Ovary (tissue), 3 donors: ENCODE results near the gene HS1BP3.

Source experiments
- CTCF ChIP-seq, 3 donors: fragments of 450-650 bp in 2 of 3; fragments of 200-600 bp in 1 of 3; IDR thresholded peaks; one replicate each; pipeline versions ENCODE4 v1.5.1 to v1.8.0; 2016 to 2022; ENCODE audit warnings: antibody characterized with exemption in 3 of 3, mild to moderate bottlenecking in 1 of 3
- EP300 ChIP-seq: sonication (generic); formaldehyde crosslinking; IDR thresholded peaks from one replicate; pipeline ENCODE4 v1.6.1; 2017; ENCODE audit warnings: antibody characterized with exemption
- POLR2A ChIP-seq: fragments of 450-650 bp; IDR thresholded peaks from one replicate; pipeline ENCODE4 v1.6.1; 2017; ENCODE audit warnings: antibody characterized with exemption, mild to moderate bottlenecking, moderate library complexity
- donor health status: DM: no; HTN: no; CAD: no.

GRCh38 chr2:20687260-20687832 is 36.4 kb upstream of the HS1BP3 start:
- TF ChIP-seq CTCF (IDR thresholded peaks at IDR 0.05) (no peak), POLR2A (no peak), EP300 (no peak)
